DND-41 (cell line): ENCODE results near the gene THSD4.

ENCODE experiments used
- ATAC-seq: fragments of 200-7000 bp; cut with Tn5 transposase; 3 replicates; pipeline ENCODE4 v1.9.1; 2021; ENCODE audit warnings: low read depth; ENCODE audit not compliant: insufficient read depth
- DNase-seq: peaks from one replicate; pipeline ENCODE4 v3.0.0-alpha.2; 2020
- H2AFZ ChIP-seq: 2 replicates; pipeline ENCODE4 v1.6.0; 2012; ENCODE audit warnings: low read depth, low read length
- H3K27ac ChIP-seq: 2 replicates; pipeline ENCODE4 v1.5.1; 2012; ENCODE audit warnings: low read length, inconsistent platforms
- H3K27me3 ChIP-seq: fragments of 200-600 bp; sonication (generic); 2 replicates; pipeline ENCODE4 v1.6.0; 2012; ENCODE audit warnings: low read length, mild to moderate bottlenecking, inconsistent platforms; ENCODE audit not compliant: insufficient read depth, poor library complexity
- H3K36me3 ChIP-seq: 2 replicates; pipeline ENCODE4 v1.5.1; 2012; ENCODE audit warnings: low read length, inconsistent platforms; ENCODE audit not compliant: insufficient read depth
- H3K4me1 ChIP-seq: 2 replicates; pipeline ENCODE4 v1.5.1; 2012; ENCODE audit warnings: mild to moderate bottlenecking, low read length; ENCODE audit not compliant: insufficient read depth
- H3K4me2 ChIP-seq: 2 replicates; pipeline ENCODE4 v1.6.0; 2012; ENCODE audit warnings: mild to moderate bottlenecking, moderate library complexity, low read length, inconsistent platforms; ENCODE audit not compliant: insufficient read depth
- H3K4me3 ChIP-seq, 2 experiments: fragments of 200-600 bp in 1 of 2; shearing (Covaris generic) in 1 of 2; 2 replicates each; pipeline ENCODE4 v1.5.1; 2012 to 2016; ENCODE audit warnings: inconsistent platforms in 2 of 2, low read length in 2 of 2, mild to moderate bottlenecking in 2 of 2, low read depth in 1 of 2, moderate library complexity in 1 of 2
- H3K79me2 ChIP-seq: 2 replicates; pipeline ENCODE4 v1.6.0; 2012; ENCODE audit warnings: low read length, inconsistent platforms; ENCODE audit not compliant: insufficient read depth
- H3K9ac ChIP-seq: 2 replicates; pipeline ENCODE4 v1.6.0; 2012; ENCODE audit warnings: low read depth, mild to moderate bottlenecking, inconsistent platforms, low read length, moderate library complexity
- H3K9me3 ChIP-seq: 2 replicates; pipeline ENCODE4 v1.5.1; 2012; ENCODE audit warnings: low read length, moderate library complexity, mild to moderate bottlenecking, inconsistent platforms; ENCODE audit not compliant: insufficient read depth, severe bottlenecking
- H4K20me1 ChIP-seq: 2 replicates; pipeline ENCODE4 v1.6.0; 2012; ENCODE audit warnings: low read length; ENCODE audit not compliant: insufficient read depth
- CTCF ChIP-seq: IDR thresholded peaks from 2 replicates; pipeline ENCODE4 v1.5.1; 2012; ENCODE audit warnings: borderline replicate concordance, low read length, moderate library complexity, mild to moderate bottlenecking; ENCODE audit not compliant: poor library complexity, severe bottlenecking; ENCODE audit errors: extremely low read depth
- EZH2 ChIP-seq: IDR thresholded peaks from 3 replicates; pipeline ENCODE4 v1.6.1; 2012; ENCODE audit warnings: borderline replicate concordance, low read depth, mild to moderate bottlenecking, moderate library complexity, low read length, inconsistent platforms; ENCODE audit not compliant: severe bottlenecking

The THSD4 gene

DNA sequence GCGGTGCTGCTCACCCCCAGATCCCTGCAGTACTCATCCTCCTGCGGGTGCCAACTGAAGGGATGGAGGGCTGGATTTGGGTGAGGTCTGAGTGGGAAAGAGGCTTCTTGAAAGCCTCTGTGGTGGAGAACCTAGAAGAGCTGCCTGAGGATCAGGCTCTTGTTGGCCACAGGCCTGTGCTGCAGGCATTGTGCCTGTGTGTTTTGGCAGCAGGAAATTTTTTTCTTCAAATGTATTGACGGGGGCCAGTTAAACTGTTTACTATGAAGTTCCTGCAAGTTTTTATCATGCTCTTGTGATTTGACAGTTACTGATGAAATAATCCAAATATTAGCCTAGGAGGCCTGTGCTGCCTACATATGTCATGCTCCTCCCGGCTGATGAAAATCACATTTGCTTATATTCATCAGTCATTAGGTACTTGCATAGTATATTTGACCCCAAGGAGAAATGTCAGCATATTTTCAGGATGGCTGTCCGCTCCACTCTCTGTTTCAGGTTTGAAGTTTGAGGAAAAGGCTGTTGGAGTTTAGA, 103.1 kb downstream of the THSD4 start:
- Histone ChIP-seq H4K20me1 (no peaks in the 10 kb centered on the region), H3K9ac (no peak overlapping the region), H3K4me2 (no peak overlapping the region), H3K36me3 (no peaks in the 10 kb centered on the region), H3K4me3 (no peak overlapping the region), H3K27ac (no peak overlapping the region), H3K4me1 (no peaks in the 10 kb centered on the region), H3K9me3 (no peaks in the 10 kb centered on the region), H3K27me3 (no peaks in the 10 kb centered on the region), H2AFZ (no peak overlapping the region), H3K79me2 (no peaks in the 10 kb centered on the region)
- no peak for TF ChIP-seq CTCF
- no peak for TF ChIP-seq EZH2
- DNase-seq (no peak), ATAC-seq (no peak)

- Histone ChIP-seq H3K9ac (no peak overlapping the region), H3K4me3 (no peak overlapping the region), H3K27me3 (no peaks in the 10 kb centered on the region), H3K4me1 (no peaks in the 10 kb centered on the region), H2AFZ (no peak overlapping the region), H3K4me2 (no peak overlapping the region), H4K20me1 (no peaks in the 10 kb centered on the region), H3K79me2 (no peaks in the 10 kb centered on the region), H3K36me3 (no peaks in the 10 kb centered on the region), H3K27ac (no peak overlapping the region), H3K9me3 (no peaks in the 10 kb centered on the region)
- TF ChIP-seq EZH2 (no peak), CTCF (no peak)
- ATAC-seq: no peak
- no peak for DNase-seq
Measured at GRCh38 chr15:71219101-71219500, 103.8 kb downstream of the THSD4 start.

- DNase-seq (no peak), ATAC-seq (no peak)
- Histone ChIP-seq H3K4me1 (no peaks in the 10 kb centered on the region), H3K4me2 (no peak overlapping the region), H3K9me3 (no peaks in the 10 kb centered on the region), H3K79me2 (no peaks in the 10 kb centered on the region), H2AFZ (no peak overlapping the region), H4K20me1 (no peaks in the 10 kb centered on the region), H3K27ac (no peak overlapping the region), H3K9ac (no peak overlapping the region), H3K27me3 (no peaks in the 10 kb centered on the region), H3K4me3 (no peak overlapping the region), H3K36me3 (no peaks in the 10 kb centered on the region)
- TF ChIP-seq EZH2: no peak
- no peak for TF ChIP-seq CTCF
Measured at GRCh38 chr15:71219645-71220044, 104.4 kb downstream of the THSD4 start.

DNA sequence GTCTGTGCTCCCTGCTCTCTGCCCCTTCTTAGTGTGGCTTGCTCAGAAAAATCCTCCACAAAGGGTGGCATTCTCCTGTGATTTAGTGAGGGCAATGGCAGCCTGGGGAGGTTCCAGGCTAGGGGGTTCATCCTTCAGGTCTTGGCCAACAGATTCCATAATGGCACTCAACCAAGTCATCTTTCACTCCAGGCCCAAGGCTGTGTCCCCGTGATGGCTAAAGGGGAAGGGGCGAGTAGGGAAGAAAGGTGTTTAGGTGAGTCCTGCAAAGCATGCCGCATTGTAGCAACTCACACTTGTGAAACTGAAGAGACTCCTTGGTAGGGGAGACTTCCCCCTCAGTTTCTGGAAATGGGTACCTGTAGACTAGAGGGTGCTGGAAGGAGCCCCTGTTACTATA, 105.6 kb downstream of the THSD4 start:
- no peak overlapping the region for H3K4me3 ChIP-seq
- no peaks in the 10 kb centered on the region for H3K4me1 ChIP-seq
- H3K9ac ChIP-seq: no peak overlapping the region
- DNase-seq (no peak), ATAC-seq (no peak)
- H3K79me2 ChIP-seq: no peaks in the 10 kb centered on the region
- H3K4me2 ChIP-seq: no peak overlapping the region
- TF ChIP-seq CTCF (no peak), EZH2 (no peak)
- no peaks in the 10 kb centered on the region for H4K20me1 ChIP-seq
- no peaks in the 10 kb centered on the region for H3K27me3 ChIP-seq
- no peak overlapping the region for H2AFZ ChIP-seq
- no peak overlapping the region for H3K27ac ChIP-seq
- no peaks in the 10 kb centered on the region for H3K36me3 ChIP-seq
- H3K9me3 ChIP-seq: no peaks in the 10 kb centered on the region
